ENCODE results near the gene CHD9NB.
"Not testable (repeated sequence)": the region's sequence is repeated elsewhere in the genome, so short reads cannot be mapped to it uniquely, and the experiment has no call there.

Gene CHD9NB

GRCh38 chr16:53055541-53056391, 3.1 kb upstream of the CHD9NB start:
- POLR2A ChIA-PET (ENCODE audit: low non-redundant PET) = no interaction called here
- peak; percentile 38 for DNase-seq (ENCODE audit: low spot score)

DNA sequence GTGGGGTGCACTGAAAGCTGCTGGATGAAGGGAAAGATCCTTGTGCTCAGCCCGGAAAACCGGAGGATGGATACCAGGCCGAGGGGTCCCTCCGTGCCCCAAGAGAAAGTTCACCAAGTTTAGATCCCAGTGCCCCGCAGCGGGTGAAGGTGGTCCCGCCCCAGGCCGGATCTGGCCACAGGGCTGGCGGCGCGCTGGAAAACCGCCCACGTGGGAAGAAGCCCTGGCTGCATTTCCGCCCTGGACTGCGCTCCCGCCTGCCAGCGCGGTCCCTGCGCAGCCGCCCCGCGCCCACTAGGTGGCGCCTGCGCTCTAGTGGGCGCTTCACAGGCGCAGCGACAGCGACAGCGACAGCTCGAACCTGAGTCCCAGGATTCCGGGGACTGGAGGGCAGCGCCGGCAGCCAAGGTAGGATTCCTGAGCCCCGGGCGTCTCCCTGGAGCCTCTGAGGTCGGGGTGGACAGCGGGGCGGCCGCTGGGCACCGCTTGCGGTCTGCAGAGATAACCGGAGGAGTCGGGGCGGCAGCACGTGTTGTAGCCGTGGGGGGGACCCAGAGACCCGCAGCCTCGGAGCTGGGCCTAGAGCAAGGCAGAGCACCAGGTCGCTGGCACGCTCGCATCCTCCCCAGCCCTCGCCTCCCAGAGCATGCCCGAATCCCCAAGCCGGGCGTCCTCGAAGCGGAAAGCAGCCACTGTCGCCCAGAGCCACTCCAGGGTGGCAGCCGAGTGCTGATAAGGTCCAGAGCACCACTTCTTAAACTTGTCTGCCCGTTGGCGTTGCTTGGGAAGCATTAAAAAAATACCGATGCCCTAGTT, 2.2 kb upstream of the CHD9NB start, which contains the start of gene CHD9:
CHD9 (plus strand) TSS at position 322 of the 816 bp plus-strand sequence. CDS start 101,099 bp downstream, outside the sequence.
- peak; percentile 78 for DNase-seq (ENCODE audit: low spot score)
- peak within 1 kb of the TSS; percentile 95 for H3K27ac ChIP-seq
- ChIA-PET POLR2A (ENCODE audit: low non-redundant PET) (interaction anchor here (0.8 to 1.0 kb wide), 2 partner anchors 45 to 68 kb away, joined by 3 read pairs; no protein-coding TSS in a partner anchor), CTCF (interaction anchor here (0.5 to 2.7 kb wide), 26 partner anchors 9 to 962 kb away, joined by 3 to 17 read pairs (median 4); no protein-coding TSS in a partner anchor)
- TF ChIP-seq CTCF (conservative IDR thresholded peaks at IDR 0.05; ENCODE audit: low read depth) = peak; percentile 98

More at GRCh38 chr16:53055541-53056391, 3.1 kb upstream of the CHD9NB start:
- H3K27ac ChIP-seq = peak overlapping the region; percentile 95
- no peak for TF ChIP-seq CTCF (conservative IDR thresholded peaks at IDR 0.05; ENCODE audit: low read depth)
- CTCF ChIA-PET = interaction anchor here (0.6 to 2.7 kb wide), 16 partner anchors 21 to 963 kb away, joined by 3 to 17 read pairs (median 4); no protein-coding TSS in a partner anchor

DNA sequence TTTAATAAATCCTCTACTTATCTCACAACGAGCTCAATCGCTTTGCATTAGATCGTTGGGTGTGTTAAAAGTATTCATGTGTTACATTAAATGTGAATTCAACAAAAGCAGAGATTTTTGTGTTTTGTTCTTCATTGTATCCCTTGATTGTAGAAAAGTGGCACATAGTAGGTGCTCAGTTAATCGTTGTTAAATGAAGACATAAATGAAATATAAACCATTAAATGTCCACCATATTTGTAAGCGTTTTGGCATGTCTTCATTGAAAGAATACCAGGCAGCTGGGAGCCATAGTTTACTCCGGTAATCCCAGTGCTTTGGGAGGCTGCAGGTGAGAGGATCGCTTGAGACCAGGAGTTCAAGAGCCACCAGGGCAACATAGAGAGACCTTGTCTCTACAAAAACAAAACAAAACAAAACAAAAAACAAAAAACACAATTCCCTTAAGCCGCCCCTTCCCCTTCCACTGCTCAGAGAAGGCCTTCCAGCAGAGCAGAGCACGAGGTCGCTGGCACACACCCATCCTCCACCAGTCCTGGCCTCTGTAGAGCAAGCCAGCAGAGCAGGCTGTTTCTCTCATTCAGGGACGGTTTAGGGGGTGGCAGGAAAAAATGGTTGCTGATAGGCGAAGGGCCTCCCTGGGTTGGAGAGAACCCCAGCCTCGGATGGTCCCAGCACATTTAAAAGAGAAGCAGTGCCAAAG, 1.4 kb upstream of the CHD9NB start:
- ChIA-PET CTCF (interaction anchor here (0.6 to 2.7 kb wide), 11 partner anchors 26 to 228 kb away, joined by 3 to 17 read pairs (median 6); no protein-coding TSS in a partner anchor), POLR2A (ENCODE audit: low non-redundant PET) (interaction anchor here (0.8 to 1.0 kb wide), 2 partner anchors 45 to 69 kb away, joined by 3 read pairs; no protein-coding TSS in a partner anchor)

DNA sequence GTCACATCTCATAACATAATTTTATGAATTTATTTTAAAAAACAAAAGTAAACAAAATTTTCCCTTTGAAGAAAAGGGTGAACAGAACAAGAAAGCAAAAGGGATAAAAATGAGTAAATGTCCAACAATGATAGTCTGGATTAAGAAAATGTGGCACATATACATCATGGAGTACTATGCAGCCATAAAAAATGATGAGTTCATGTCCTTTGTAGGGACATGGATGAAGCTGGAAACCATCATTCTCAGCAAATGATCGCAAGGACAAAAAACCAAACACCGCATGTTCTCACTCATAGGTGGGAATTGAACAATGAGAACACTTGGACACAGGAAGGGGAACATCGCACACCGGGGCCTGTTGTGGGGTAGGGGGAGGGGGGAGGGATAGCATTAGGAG, 1.4 kb downstream of the CHD9NB start:
- POLR2A ChIA-PET (ENCODE audit: low non-redundant PET); CTCF ChIA-PET; DNase-seq (ENCODE audit: low spot score); H3K27ac ChIP-seq: not testable (repeated sequence)

More for the DNA sequence above, 1.4 kb upstream of the CHD9NB start:
- no peak for TF ChIP-seq CTCF (conservative IDR thresholded peaks at IDR 0.05; ENCODE audit: low read depth)
- peak overlapping the region; percentile 95 for H3K27ac ChIP-seq
- no peak for DNase-seq (ENCODE audit: low spot score)

GRCh38 chr16:53048139-53048915, 4.4 kb downstream of the CHD9NB start:
- POLR2A ChIA-PET (ENCODE audit: low non-redundant PET) = interaction anchor here (0.6 kb wide), 1 partner anchor 15 kb away, joined by 6 read pairs; no protein-coding TSS in a partner anchor
- no peak for DNase-seq (ENCODE audit: low spot score)
- no peak for TF ChIP-seq CTCF (conservative IDR thresholded peaks at IDR 0.05; ENCODE audit: low read depth)
- CTCF ChIA-PET = no interaction called here
- H3K27ac ChIP-seq = no peak overlapping the region

- H3K27ac ChIP-seq; DNase-seq (ENCODE audit: low spot score); CTCF ChIA-PET; POLR2A ChIA-PET (ENCODE audit: low non-redundant PET): not testable (repeated sequence)
Measured at GRCh38 chr16:53047515-53047914, 5.2 kb downstream of the CHD9NB start.
